Dermis blood vessel endothelial cell (primary cell): ENCODE measurements around the gene SLC9A3. TPM values are rescaled to one million over a fixed set of nuclear protein-coding genes. Genes with fewer than 3 reads are reported as not detected.
"Not testable (repeated sequence)": the region's sequence is repeated elsewhere in the genome, so short reads cannot be mapped to it uniquely, and the experiment has no call there.

Experiments used
- DNase-seq: peaks from one replicate; pipeline ENCODE4 v3.0.0; 2010
- total RNA-seq: library from RNA; depleted of rRNA; stranded (reverse); fragments of >200 nt; gene quantifications from 2 replicates; pipeline ENCODE4 v1.2.3, GENCODE V29; 2014

Gene SLC9A3
- total RNA-seq, 1 donor from 2014 or later = 1.5 TPM

DNA sequence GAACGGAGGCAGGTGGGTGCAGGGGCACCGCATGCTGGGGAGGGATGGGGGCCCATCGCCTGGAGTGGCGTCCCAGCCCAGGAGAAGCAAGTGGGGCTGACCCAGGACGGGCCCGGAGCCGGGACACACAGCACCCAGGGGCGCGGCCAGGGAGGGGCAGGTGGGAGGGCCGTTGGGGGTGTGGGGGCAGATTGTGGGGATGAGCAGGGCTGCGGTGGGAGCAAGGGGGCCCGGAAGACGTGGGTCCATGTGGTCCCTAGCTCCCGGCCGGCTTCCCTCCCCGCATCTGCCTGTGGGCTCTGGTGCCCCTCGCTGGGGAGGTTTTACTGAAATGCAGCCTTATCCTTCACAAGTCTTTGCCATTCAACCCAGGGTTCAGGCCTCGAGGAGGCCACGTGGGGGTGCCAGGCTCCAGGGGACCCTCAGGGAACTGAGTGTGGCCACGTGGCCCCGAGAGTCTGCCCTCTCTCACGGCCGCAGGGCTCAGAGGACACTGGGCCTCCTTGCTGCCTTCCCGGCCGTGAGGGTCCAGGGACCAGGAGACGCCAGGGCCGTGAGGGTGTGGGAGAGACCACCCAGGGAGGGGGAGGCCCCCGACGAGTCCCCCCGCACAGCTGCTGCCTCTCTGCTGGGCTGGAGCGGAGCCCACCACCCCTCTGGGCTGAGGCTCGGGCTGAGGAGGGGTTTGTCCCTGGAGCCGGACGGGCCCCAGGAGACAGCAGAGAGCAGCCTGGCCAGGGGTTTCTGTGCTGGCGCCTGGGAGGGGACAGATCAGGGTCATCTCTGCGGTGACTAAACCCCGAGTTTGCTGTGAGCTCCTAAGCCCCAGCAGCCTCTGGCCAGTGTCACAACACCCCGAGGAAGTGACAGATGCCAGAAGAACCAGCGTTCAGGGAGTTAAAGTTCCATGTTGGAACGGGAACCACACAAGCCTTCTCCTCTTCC lies 35.2 kb downstream of the SLC9A3 start:
- no peak for DNase-seq

DNA sequence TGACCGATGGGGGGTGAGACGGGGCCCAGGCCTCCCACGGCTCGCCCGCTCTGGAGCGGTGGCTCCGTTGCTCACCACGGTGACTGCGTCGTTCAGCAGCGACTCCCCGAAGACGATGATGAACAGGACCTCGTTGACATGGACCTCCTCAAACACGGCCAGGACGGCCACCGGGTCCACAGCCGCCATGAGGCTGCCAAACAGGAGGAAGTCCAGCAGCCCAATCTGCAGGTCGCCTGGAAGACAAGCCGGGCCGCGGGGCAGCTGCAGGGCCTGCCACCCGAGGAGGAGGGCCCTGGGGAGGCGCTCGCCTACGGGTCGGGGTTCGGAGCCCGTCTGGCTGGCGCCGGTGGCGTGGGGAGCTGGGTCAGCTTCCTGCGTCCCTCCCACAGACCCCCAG lies 36.0 kb downstream of the SLC9A3 start:
- DNase-seq = no peak

DNA sequence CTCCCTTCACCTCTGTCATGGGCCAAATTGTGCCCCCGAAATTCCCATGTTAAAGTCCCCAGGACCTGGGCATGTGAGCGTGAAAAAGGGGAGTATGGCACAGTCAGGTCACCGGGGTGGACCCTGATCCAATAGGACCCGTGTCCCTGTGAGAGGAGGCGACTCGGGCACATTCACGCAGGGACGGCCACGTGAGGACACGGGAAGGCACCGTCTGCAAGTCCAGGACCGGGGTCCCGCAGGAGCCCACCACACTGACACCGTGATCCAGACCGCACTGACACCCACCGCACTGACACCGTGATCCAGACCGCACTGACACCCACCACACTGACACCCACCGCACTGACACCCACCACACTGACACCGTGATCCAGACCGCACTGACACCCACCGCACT lies 37.7 kb downstream of the SLC9A3 start:
- not testable (repeated sequence) for DNase-seq

DNA sequence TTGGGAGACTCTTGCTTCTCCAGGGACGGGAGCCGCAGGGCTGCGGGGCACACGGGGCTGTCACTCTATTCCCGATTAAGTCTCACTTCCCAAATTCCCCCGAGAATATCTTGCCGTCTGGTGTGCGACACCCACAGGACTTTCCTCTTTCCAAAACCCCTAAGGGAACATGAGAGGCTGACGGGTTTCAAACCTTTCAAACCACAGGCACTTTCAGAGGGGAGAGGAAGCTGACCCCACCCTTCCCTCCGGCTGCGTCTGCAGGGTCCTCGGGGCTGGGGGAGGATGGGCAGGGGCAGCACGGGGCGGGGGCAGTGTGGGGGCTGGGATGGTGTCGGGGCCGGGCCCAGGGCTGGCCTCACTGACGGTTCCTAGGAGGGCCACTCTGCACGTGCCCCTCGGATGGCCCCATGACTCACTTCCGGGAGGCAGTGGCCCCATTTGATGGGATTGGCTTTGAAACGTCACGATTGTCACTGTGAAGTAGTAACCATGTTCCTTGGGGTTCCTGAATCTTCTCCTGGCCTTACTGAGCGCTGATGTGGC lies 38.2 kb downstream of the SLC9A3 start:
- no peak for DNase-seq

DNA sequence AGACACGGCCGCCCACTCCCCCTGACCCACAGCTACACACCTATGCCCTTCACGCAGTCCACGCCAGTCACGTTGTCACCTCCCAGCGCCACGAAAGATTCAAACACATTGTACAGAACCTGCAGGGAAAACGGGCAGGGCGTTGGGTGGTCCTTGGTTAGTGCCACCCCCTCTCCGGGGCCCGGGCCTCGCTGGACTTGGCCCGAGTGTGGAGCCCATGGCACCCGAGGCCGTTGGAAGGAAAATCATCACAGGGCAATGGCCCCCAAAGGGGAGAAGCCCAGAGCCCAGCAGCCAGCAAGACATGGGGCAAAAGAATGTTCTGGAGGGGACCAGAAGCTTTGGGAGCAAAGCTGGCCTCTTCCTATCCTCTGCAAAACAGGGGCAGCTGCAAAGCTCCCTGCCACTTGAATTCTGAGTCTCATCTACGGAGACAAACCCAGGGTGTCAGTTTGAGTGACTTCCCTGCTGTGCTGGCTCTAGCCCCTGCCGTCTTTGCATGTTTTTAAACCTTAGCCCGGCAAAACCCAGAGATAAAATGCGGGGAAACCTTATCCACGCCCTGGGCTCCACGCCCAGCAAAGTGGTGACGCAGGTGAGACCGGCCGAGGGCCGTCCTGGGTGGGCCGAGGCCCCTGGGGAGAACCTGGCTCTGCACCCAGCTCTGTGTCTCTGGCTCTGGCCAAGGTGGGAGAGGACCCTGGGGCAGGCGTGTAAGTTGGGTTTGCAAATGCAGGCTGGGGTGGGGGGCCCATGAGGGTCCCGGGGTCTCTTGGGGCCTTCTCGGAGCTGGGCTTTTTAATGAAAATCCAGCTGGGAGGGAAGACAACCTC lies 38.9 kb downstream of the SLC9A3 start:
- no peak for DNase-seq

DNA sequence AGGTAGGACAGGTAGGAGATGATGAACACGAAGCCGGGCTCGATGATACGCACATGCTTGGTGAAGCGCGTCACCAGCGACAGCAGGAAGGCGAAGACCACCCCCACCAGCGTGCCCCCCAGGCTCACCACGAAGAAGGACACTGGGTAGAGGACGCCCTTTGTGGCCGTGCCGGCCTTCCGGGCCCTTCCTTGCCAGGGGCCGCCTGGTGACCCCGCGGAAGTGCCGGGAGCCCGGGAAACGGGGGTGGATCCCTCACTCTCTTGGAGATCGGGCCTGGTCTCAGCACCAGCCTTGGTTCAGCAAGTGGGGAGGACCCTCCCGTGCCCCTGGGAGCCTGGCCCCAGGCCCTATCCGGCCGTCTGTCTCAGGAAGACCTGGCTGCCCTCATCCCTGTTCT lies 39.7 kb downstream of the SLC9A3 start:
- no peak for DNase-seq

DNA sequence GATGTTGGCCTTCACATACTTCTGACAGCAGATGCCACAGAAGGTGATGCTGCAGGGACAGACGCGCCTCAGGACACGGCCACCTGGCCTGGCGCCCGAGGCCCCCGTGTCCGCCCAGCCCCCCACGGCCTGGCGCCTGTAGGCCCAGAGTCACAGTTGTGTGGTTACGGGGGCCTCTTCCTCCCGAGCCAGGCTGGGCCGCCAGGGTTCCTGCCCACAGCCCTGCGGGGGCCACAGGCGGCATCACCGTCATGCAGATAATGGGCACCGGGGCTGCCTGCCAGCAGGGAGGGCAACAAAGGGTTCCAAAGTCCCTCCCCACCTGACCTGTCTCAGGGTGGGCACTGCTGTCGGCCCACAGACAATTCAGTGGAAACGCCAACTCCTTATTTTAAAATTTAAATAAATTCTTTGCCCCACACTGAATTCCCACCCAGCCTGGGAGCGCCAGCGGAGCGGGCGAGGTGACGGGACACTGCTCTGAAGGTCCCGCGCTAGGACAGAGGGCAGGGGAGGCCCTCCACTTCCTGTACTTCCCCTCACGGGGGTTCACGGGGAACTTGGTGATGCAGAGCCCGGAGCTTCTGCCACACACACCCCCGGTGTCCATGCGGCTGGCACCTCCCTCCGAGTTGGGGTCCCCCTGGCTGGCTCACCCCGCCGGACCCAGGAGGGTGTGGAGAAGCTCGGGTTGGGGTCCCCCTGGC lies 40.7 kb downstream of the SLC9A3 start:
- no peak for DNase-seq

DNA sequence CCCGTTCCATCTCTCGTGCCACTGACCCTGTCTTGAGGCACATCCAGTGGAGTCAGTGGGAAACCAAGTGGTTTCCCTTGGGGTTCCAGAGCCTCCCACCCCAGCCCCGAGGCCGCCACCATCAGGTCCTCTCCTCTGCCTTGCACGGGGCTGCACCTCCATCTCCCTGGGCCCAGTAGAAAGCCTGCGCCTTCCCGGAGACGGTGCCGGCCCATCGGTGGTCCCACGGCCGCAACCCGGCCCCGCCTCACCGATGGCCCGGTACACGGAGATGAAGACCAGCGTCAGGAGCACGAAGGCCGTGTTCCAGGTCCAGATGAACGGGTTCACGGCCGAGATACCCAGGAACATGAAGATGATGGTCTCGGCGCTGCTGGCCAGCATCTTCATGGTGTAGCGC lies 41.2 kb downstream of the SLC9A3 start:
- no peak for DNase-seq

DNA sequence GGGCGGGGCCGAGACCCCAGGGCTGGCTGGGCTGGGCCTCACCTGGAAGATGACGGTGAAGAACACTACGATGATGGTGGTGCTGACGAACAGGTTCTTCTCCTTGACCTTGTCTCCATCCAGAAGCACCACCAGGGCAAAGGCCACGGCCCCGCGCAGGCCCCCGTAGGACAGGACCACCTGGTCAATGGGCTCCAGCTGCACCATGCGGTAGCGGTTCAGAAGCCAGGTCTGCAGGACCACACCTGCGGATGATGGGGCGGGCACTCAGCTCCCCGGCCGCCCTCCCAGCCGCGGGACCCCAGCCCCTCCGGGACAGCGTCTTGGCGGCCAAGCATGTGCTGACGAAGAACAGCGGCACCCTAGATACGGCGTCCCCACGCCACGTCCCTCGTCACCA lies 41.7 kb downstream of the SLC9A3 start:
- no peak for DNase-seq

DNA sequence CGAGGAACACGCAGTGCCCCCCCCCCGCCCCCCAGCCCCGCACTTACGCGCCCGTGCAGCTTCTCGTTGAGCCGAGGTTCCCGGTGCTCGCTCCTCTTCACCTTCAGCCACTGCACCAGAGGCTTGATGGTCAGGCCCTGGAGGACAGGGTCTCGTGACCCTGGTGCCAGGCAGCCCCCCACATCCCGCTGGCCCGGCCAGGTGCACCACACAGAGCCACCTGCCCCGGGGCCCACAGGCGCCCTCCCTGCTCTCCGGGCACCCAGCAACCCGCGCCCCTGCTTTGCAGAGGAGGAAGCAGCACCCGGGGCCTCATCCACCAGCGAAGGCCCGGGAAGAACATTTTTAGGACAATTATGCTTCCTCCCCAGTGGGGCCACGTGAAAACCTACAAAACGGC lies 42.2 kb downstream of the SLC9A3 start:
- DNase-seq = no peak

DNA sequence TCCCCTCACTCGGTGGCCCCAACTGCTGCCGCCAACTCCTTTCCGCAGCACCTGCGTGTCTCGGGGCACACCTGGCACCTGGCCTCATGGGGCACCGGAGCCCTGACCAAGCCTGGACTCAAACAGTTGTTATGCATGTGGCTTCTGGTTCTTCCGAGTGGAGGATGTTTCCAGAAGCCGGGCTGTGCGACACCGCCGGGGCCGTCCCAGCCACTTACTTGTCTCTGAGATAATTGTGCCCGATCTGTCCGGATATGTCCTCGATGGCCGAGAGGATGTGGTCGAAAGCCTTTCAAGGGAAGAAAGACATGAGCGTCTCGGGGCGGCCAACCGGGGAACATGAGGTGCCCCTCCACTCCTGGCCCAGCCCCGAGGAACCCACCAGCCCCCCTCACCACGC lies 42.9 kb downstream of the SLC9A3 start:
- DNase-seq = no peak

DNA sequence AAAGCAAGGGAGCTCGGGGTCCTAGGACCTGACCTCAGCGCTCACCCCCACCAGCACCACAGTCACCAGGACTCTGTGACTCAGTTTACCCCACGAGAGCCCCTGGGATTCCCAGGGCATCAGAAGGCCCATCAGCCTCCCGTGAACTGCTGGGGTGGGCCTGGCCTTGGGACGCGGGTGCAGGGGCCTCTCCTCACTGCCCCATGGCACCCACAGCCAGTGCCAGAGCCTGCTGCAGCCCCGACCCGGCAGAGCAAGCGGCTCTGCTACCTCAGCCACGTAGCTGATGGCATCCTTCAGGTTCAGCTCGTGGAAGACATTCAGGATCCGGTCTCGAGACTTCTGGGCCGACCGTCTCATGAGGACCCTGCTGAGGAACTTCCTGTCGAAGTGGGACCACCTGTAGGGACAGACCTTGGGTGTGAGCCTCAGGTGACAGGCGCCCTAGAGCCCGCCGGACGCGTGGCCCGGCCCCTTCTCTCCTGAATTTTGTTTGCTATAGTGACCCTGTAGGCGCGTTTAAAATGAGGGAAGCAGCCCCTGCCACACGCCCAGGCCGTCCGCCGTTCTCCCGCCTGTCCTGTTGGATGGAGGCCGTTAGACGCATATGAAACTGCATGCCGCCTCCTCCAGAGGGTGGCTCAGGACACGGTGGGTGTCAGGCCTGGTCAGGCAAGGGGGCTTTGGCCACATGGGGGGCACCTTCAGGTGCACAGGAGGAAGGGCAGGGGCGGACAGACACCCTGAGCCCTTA lies 44.5 kb downstream of the SLC9A3 start:
- DNase-seq = no peak

DNA sequence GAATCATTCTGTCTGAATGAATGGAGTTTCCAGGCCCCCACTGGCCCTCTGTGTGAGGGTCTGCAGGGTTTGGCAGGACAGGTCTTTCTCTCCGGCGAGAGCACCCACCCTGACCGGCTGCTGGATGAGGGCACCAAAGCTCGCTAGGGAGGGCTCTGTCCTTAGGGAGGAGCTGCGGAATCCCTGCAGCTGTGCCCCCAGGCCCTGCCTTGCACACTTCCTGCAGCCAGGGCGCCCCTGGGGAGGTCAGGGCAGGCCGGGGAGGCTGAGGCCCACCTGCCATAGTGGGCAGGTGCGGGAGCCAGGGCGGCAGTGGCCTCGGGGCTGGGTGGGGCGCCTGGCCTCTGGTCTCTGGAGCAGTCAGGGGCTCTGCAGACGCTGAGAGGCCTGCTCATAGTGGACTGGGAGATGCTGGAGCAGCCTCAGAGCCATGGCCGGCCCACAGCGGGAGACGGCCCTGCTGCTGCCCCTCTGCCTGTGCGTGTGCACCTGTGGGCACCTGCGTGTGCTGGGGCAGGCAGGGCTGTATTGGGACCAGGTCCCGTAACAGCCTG lies 45.2 kb downstream of the SLC9A3 start:
- DNase-seq = no peak

DNA sequence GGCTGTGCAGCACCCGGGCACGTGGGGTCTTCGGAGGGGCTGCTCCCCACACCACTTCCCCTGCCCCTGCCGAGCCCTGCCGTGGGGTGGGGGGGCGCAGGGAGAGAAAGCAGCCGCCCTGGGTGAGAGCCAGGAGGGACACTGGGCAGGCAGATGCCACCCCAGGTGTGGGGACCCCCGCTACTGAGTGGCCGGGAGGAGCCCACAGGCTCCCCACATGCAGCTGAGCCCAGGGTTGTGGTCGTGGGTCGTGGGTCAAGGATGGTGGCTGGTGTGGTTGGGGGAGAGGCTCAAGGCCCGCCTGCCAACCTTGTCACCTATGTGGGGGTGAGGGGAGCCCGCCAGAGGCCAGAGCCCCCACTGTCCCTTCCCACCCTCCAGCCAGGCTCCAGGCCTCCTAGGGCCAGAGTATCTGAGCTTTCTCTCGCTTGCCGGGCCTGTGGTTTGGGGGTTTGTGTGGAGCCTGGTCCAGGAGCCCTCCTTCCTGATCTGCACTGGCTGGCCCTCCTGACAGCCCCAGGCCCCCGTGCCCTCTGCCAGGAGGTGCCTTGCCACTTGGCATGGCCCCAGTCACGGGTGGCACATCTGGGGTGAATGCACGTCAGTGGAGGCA lies 45.8 kb downstream of the SLC9A3 start:
- DNase-seq = no peak

DNA sequence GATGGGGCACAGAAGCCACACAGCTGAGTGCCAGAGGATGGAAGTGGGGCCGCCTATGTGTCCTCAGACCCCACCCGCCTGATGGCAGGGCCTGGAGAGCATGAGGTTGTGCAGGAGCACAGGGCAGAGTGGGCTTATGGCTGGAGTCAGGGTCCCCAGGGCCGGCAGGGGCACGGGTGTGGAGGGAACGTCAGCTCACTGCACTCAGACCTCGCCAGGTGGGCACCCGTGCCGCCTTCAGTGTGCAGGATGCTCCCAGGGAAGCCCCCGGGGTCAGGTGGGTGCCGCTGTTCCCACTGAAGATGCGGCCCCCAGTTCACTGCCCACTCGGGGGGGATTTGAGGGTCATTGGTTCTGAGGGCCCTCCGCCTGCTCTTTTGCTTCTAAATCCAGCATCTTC lies 46.4 kb downstream of the SLC9A3 start:
- DNase-seq = no peak

DNA sequence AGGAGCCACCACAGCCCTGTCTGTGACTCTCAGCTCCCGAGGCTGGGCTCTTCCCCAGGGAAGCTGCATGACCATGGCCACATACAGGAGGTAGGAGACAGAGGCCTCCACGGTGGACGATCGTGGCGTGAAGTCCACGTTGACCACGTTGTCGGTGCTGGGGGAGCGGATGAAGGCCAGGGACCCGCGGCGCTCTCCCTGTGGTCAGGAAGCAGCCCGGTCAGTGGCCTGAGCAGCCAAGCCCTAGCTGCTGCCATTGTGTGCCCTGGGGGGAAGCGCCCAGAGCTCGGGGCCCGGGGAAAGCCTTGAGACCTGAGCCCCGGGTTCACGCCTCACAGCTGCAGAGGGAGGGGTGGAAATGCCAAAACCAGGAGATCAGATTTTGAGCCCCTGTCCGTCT lies 47.0 kb downstream of the SLC9A3 start:
- DNase-seq = no peak

DNA sequence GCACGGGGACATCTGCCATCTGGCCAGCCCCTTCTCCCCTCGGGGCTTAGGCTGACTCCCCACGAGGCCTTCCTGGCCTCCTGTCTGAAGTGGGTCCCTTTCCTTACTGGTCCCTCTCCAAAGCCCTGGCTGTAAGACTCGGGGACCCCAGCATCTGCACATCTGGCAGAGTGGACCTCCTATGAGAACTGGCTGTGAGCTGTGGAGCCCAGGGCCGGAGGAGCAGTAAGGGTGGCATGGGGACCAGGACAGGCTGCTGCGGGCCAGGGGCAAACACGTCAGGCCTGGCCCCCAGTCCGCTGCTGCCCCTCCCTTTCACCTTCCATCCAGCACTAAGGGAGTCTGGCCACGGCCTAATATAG lies 47.5 kb downstream of the SLC9A3 start:
- no peak for DNase-seq

DNA sequence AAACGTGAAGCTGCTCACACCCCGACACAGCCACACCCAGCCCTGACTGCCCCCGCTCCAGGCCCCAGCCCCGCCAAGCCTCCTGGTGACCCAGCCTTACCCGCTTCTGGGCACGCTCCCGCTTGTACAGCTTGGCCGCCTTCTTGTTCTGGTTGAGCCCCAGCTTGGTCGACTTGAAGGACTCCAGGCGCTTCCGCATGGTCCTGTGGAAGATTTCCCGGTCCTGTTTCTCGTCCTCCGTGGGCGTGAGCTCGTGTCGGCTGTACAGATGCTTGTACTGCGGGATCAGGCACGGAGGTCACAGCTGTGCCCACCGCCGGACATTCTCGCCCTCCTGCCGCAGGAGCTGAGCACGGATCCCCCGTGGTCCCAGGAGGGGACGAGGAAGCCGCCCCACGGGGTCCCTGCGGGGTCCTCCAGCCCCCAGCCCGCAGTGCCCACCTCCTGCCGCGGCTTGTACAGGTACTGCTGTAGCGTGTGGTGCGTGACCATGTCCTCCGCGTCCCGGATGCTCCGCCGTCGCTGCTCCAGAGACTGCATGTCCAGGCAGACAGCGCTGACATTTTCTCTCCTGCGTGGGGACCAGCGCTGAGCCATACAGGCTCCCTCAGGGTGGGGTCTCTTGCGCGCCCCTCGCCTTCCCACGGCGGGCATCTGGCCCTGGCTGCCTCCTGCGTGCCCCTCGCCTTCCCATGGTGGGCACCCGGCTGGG lies 48.0 kb downstream of the SLC9A3 start:
- DNase-seq = no peak

DNA sequence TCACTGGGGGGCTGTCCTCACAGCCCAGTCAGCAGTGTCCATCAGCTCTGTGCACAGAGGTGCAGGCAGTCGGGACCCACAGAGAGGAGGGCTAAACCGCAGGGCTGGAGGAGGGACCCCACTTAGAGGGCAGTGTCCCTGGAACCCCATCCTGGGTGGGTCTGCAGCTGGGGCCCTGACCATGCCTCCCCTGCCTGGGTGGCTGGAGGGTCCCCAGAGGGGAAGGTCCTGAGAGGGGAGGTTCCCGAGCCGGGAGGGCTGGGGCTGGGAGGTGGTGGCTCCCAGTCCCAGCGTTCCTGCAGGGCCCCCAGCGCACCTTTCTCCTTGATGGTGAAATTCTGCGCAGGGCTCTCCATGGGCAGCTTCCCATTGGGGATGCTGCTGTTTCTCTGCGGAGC lies 48.5 kb downstream of the SLC9A3 start:
- DNase-seq = no peak

DNA sequence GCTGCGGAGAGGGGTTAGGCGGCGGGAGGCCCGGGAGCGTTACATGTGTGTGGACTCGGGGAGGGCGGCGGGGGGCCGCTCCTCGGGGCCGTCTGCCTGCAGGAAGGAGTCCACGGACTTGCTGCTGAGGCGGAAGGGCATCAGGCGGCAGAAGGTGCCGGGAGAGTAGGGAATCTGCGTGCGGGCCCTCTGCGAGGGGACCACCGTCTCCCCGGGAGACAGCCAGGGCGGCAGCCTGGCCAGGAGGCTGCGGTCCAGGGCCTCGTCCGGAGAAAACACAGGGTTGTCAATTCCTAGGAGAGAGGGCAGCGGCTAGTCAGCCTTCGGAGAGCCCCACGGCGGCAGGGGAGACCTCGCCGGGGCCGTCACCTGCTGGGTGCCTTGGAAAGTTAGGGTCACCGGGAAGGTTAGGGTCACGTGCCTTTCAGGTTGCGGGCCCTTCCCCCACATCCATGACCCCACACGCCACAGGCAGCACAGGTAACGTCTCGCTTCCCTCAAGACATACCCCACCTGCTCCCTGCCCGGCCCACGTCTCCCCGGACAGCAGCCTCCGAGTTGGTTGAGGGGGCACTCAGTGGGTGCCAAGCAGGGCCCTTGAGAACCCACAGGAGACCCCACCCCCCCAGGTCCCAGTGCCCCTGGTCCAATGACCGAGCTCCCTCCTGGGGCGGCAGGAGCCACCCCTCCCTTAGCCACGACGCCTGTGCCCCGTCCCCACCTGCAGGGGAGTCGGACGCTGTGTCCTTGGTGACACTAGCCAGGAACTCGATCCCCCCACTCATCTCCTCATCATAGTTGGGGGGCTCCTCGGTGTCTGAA lies 49.2 kb downstream of the SLC9A3 start:
- DNase-seq = peak; percentile 23
